H9 (cell line): ENCODE measurements around the gene RARS1. TPM values are rescaled to one million over a fixed set of nuclear protein-coding genes. Genes with fewer than 3 reads are reported as not detected.
A peak's percentile ranks its signal among the peaks of the same experiment; 100 is the strongest.

Experiments used
- DNase-seq: peaks from one replicate; pipeline ENCODE4 v3.0.0-alpha.2; 2017
- H2AFZ ChIP-seq: one replicate; pipeline ENCODE4 v1.6.1; 2013; ENCODE audit warnings: mild to moderate bottlenecking, low read length, control low read depth, moderate library complexity
- H2AK5ac ChIP-seq: 2 replicates; pipeline ENCODE4 v1.6.1; 2013; ENCODE audit warnings: low read length, control low read depth, mixed read lengths; ENCODE audit not compliant: insufficient read length
- H2BK120ac ChIP-seq: one replicate; pipeline ENCODE4 v1.6.1; 2013; ENCODE audit warnings: low read depth, mild to moderate bottlenecking, low read length, control low read depth, inconsistent platforms; ENCODE audit not compliant: poor library complexity, severe bottlenecking
- H2BK12ac ChIP-seq: 2 replicates; pipeline ENCODE4 v1.6.1; 2013; ENCODE audit warnings: low read length, control low read depth, mixed read lengths, low read depth; ENCODE audit not compliant: insufficient read length
- H2BK15ac ChIP-seq: 2 replicates; pipeline ENCODE4 v1.6.1; 2013; ENCODE audit warnings: low read depth, low read length, control low read depth
- H2BK20ac ChIP-seq: one replicate; pipeline ENCODE4 v1.6.1; 2013; ENCODE audit warnings: low read depth, mild to moderate bottlenecking, low read length, control low read depth, inconsistent platforms; ENCODE audit not compliant: poor library complexity, severe bottlenecking
- H2BK5ac ChIP-seq: 2 replicates; pipeline ENCODE4 v1.6.1; 2013; ENCODE audit warnings: low read length, control low read depth, mixed read lengths; ENCODE audit not compliant: insufficient read length
- H3K14ac ChIP-seq: 2 replicates; pipeline ENCODE4 v1.6.1; 2013; ENCODE audit warnings: low read length, control low read depth; ENCODE audit not compliant: insufficient read depth
- H3K18ac ChIP-seq: 2 replicates; pipeline ENCODE4 v1.6.1; 2013; ENCODE audit warnings: low read depth, mild to moderate bottlenecking, mixed read lengths, low read length, control low read depth; ENCODE audit not compliant: insufficient read length
- H3K23ac ChIP-seq: 2 replicates; pipeline ENCODE4 v1.6.1; 2013; ENCODE audit warnings: low read length, control low read depth, mixed read lengths, low read depth; ENCODE audit not compliant: insufficient read length
- H3K23me2 ChIP-seq: 2 replicates; pipeline ENCODE4 v1.6.1; 2013; ENCODE audit warnings: low read depth, mild to moderate bottlenecking, mixed read lengths, low read length, control low read depth; ENCODE audit not compliant: insufficient read length, poor library complexity, severe bottlenecking
- H3K27ac ChIP-seq: 2 replicates; pipeline ENCODE4 v1.5.1; 2013; ENCODE audit warnings: low read length, control low read depth, mixed read lengths, low read depth; ENCODE audit not compliant: insufficient read length
- H3K27me3 ChIP-seq: 2 replicates; pipeline ENCODE4 v1.6.1; 2013; ENCODE audit warnings: low read length, control low read depth, inconsistent platforms; ENCODE audit not compliant: insufficient read depth
- H3K4ac ChIP-seq: 2 replicates; pipeline ENCODE4 v1.6.1; 2013; ENCODE audit warnings: low read depth, mild to moderate bottlenecking, control low read depth, inconsistent platforms, low read length, moderate library complexity
- H3K4me1 ChIP-seq: 2 replicates; pipeline ENCODE4 v1.6.1; 2013; ENCODE audit warnings: low read length, control low read depth, inconsistent platforms; ENCODE audit not compliant: insufficient read depth
- H3K4me2 ChIP-seq: 2 replicates; pipeline ENCODE4 v1.6.1; 2013; ENCODE audit warnings: low read length, control low read depth, mixed read lengths; ENCODE audit not compliant: insufficient read length, insufficient read depth
- H3K56ac ChIP-seq: 2 replicates; pipeline ENCODE4 v1.6.1; 2013; ENCODE audit warnings: low read depth, mild to moderate bottlenecking, mixed read lengths, low read length, control low read depth; ENCODE audit not compliant: insufficient read length
- H3K79me1 ChIP-seq: 2 replicates; pipeline ENCODE4 v1.6.1; 2013; ENCODE audit warnings: low read depth, mild to moderate bottlenecking, moderate library complexity, low read length, control low read depth, inconsistent platforms; ENCODE audit not compliant: insufficient read depth, poor library complexity, severe bottlenecking
- H3K79me2 ChIP-seq: 2 replicates; pipeline ENCODE4 v1.6.1; 2013; ENCODE audit warnings: low read length, control low read depth, inconsistent platforms; ENCODE audit not compliant: insufficient read depth
- H3K9ac ChIP-seq: 2 replicates; pipeline ENCODE4 v1.6.1; 2013; ENCODE audit warnings: low read length, control low read depth, mixed read lengths; ENCODE audit not compliant: insufficient read length; ENCODE audit errors: extremely low read depth
- H3K9me3 ChIP-seq: one replicate; pipeline ENCODE4 v1.6.1; 2013; ENCODE audit warnings: low read depth, low read length, inconsistent platforms; ENCODE audit not compliant: control insufficient read depth
- H3T11ph ChIP-seq: one replicate; pipeline ENCODE4 v1.6.1; 2013; ENCODE audit warnings: mild to moderate bottlenecking, low read length, control low read depth, inconsistent platforms
- H4K20me1 ChIP-seq: one replicate; pipeline ENCODE4 v1.6.1; 2013; ENCODE audit not compliant: control insufficient read depth, insufficient read length, insufficient read depth
- H4K5ac ChIP-seq: 2 replicates; pipeline ENCODE4 v1.6.1; 2013; ENCODE audit warnings: low read depth, mild to moderate bottlenecking, mixed read lengths, low read length, control low read depth; ENCODE audit not compliant: insufficient read length
- H4K8ac ChIP-seq: replicated peaks from 2 replicates; pipeline ENCODE4 v1.6.1; 2013; ENCODE audit warnings: low read length, control low read depth, mixed read lengths, low read depth; ENCODE audit not compliant: insufficient read length
- H4K91ac ChIP-seq: 2 replicates; pipeline ENCODE4 v1.6.1; 2013; ENCODE audit warnings: low read depth, mild to moderate bottlenecking, moderate library complexity, mixed read lengths, low read length, control low read depth; ENCODE audit not compliant: insufficient read length
- H3K27ac Mint-ChIP-seq, 3 experiments: 2 replicates in 2 of 3; 3 replicates in 1 of 3; pipeline ENCODE4 v1.8.0; 2020 to 2021; ENCODE audit warnings: mixed read lengths in 3 of 3, mild to moderate bottlenecking in 1 of 3, moderate library complexity in 1 of 3
- H3K27me3 Mint-ChIP-seq: 2 replicates; pipeline ENCODE4 v1.8.0; 2021; ENCODE audit warnings: low read depth, mild to moderate bottlenecking, moderate library complexity, mixed read lengths
- H3K36me3 Mint-ChIP-seq, 3 experiments: 2 replicates in 2 of 3; 3 replicates in 1 of 3; pipeline ENCODE4 v1.8.0; 2020 to 2021; ENCODE audit warnings: low read depth in 3 of 3, mixed read lengths in 3 of 3; ENCODE audit not compliant: insufficient read depth in 1 of 3
- H3K4me1 Mint-ChIP-seq, 2 experiments: 2 replicates each; pipeline ENCODE4 v1.8.0; 2020; ENCODE audit warnings: mixed read lengths in 2 of 2
- H3K4me3 Mint-ChIP-seq, 2 experiments: 2 replicates in 1 of 2; 3 replicates in 1 of 2; pipeline ENCODE4 v1.8.0; 2020 to 2021; ENCODE audit warnings: mild to moderate bottlenecking in 2 of 2, mixed read lengths in 2 of 2, moderate library complexity in 1 of 2
- H3K9me3 Mint-ChIP-seq, 2 experiments: 2 replicates in 1 of 2; 3 replicates in 1 of 2; pipeline ENCODE4 v1.8.0; 2020; ENCODE audit warnings: mild to moderate bottlenecking in 2 of 2, mixed read lengths in 2 of 2, moderate library complexity in 1 of 2
- WGBS: extraction: QIAGEN DNeasy Blood & Tissue Kit; methylation state at CpG from one replicate; pipeline ENCODE4 v1.1.7; 2013; ENCODE audit warnings: missing lambda C conversion rate, low lambda C conversion rate, mixed read lengths; ENCODE audit not compliant: insufficient read length; ENCODE audit errors: extremely low coverage; 5-methylcytosine and 5-hydroxymethylcytosine counted together
- total RNA-seq: library from RNA; stranded (reverse); gene quantifications from 2 replicates; pipeline ENCODE4 v1.2.1, GENCODE V29; 2021
- TF ChIP-seq, protein P1 (sequence below): fragments of 200-600 bp; sonication (generic); conservative IDR thresholded peaks from 3 replicates; pipeline ENCODE4 v1.8.0; 2021; ENCODE audit warnings: antibody characterized with exemption, mild to moderate bottlenecking

The RARS1 gene
- total RNA-seq, 1 experiment from 2014 or later, result 108 TPM

GRCh38 chr5:168464641-168465040 lies 21.6 kb upstream of the RARS1 start:
- H3K27ac Mint-ChIP-seq, result peak overlapping the region in 1 of 3 experiments; percentile 38; a peak in 1 of 7 replicates
- H3K79me2 ChIP-seq, result no peaks in the 10 kb centered on the region
- no peak overlapping the region for H2BK20ac ChIP-seq
- H4K20me1 ChIP-seq, result no peaks in the 10 kb centered on the region
- H3K9ac ChIP-seq, result no peak overlapping the region
- H3K14ac ChIP-seq, result no peak overlapping the region
- H3K4me1 Mint-ChIP-seq, result no peaks in the 10 kb centered on the region
- TF ChIP-seq, protein P1, sequence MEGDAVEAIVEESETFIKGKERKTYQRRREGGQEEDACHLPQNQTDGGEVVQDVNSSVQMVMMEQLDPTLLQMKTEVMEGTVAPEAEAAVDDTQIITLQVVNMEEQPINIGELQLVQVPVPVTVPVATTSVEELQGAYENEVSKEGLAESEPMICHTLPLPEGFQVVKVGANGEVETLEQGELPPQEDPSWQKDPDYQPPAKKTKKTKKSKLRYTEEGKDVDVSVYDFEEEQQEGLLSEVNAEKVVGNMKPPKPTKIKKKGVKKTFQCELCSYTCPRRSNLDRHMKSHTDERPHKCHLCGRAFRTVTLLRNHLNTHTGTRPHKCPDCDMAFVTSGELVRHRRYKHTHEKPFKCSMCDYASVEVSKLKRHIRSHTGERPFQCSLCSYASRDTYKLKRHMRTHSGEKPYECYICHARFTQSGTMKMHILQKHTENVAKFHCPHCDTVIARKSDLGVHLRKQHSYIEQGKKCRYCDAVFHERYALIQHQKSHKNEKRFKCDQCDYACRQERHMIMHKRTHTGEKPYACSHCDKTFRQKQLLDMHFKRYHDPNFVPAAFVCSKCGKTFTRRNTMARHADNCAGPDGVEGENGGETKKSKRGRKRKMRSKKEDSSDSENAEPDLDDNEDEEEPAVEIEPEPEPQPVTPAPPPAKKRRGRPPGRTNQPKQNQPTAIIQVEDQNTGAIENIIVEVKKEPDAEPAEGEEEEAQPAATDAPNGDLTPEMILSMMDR, result no peak
- H2BK12ac ChIP-seq, result no peak overlapping the region
- no peaks in the 10 kb centered on the region for H3K4me1 ChIP-seq
- H3T11ph ChIP-seq, result no peak overlapping the region
- no peaks in the 10 kb centered on the region for H3K27me3 Mint-ChIP-seq
- no peak overlapping the region for H3K4ac ChIP-seq
- no peak overlapping the region for H4K91ac ChIP-seq
- no peak overlapping the region for H2BK120ac ChIP-seq
- no CpG with 5 or more reads among the region's 20 CpGs for WGBS
- no peaks in the 10 kb centered on the region for H3K23me2 ChIP-seq
- H2AK5ac ChIP-seq, result no peak overlapping the region
- no peak overlapping the region for H2AFZ ChIP-seq
- H3K18ac ChIP-seq, result no peak overlapping the region
- no peak for DNase-seq
- no peaks in the 10 kb centered on the region; a peak in 1 of 5 replicates for H3K9me3 Mint-ChIP-seq
- H3K9me3 ChIP-seq, result no peaks in the 10 kb centered on the region
- no peak overlapping the region for H2BK5ac ChIP-seq
- peaks cover 19 to 62% (median 54%) of the 10 kb centered on the region in 3 experiments; a peak in 6 of 7 replicates for H3K36me3 Mint-ChIP-seq
- no peak overlapping the region for H3K56ac ChIP-seq
- no peak overlapping the region for H2BK15ac ChIP-seq
- H4K8ac ChIP-seq, result no peak overlapping the region
- no peak overlapping the region for H3K23ac ChIP-seq
- no peak overlapping the region for H4K5ac ChIP-seq
- H3K27me3 ChIP-seq, result no peaks in the 10 kb centered on the region
- H3K4me3 Mint-ChIP-seq, result no peak overlapping the region
- H3K79me1 ChIP-seq, result no peaks in the 10 kb centered on the region
- H3K4me2 ChIP-seq, result no peak overlapping the region
- H3K27ac ChIP-seq, result no peak overlapping the region
